GM06990 (cell line): Measurements from ENCODE around the gene L3MBTL4.

ENCODE experiments used
- DNase-seq: peaks from one replicate; pipeline ENCODE4 v3.0.0-alpha.2; 2011; ENCODE audit not compliant: insufficient read length; ENCODE audit errors: extremely low read depth
- H3K27me3 ChIP-seq: replicated peaks from 2 replicates; pipeline ENCODE4 v1.6.0; 2011; ENCODE audit warnings: low read length; ENCODE audit not compliant: control insufficient read depth, insufficient read depth
- H3K36me3 ChIP-seq: 2 replicates; pipeline ENCODE4 v1.5.1; 2011; ENCODE audit warnings: low read length; ENCODE audit not compliant: control insufficient read depth, insufficient read depth
- H3K4me3 ChIP-seq: replicated peaks from 2 replicates; pipeline ENCODE4 v1.5.1; 2011; ENCODE audit warnings: low read depth, mild to moderate bottlenecking, control low read depth, low read length
- CTCF ChIP-seq: IDR thresholded peaks from 2 replicates; pipeline ENCODE4 v1.5.1; 2011; ENCODE audit warnings: low read length, control low read depth, mild to moderate bottlenecking, inconsistent platforms; ENCODE audit not compliant: insufficient read depth, poor library complexity, severe bottlenecking

Gene L3MBTL4

GRCh38 chr18:5987249-5987648 lies 427.5 kb downstream of the L3MBTL4 start:
- no peaks in the 10 kb centered on the region for H3K27me3 ChIP-seq
- DNase-seq = no peak
- no peak for TF ChIP-seq CTCF

GRCh38 chr18:5986257-5986931 lies 428.3 kb downstream of the L3MBTL4 start:
- DNase-seq = no peak
- Histone ChIP-seq H3K36me3 (no peaks in the 10 kb centered on the region), H3K4me3 (no peak overlapping the region), H3K27me3 (no peaks in the 10 kb centered on the region)
- no peak for TF ChIP-seq CTCF

More at GRCh38 chr18:5987249-5987648, 427.5 kb downstream of the L3MBTL4 start:
- H3K4me3 ChIP-seq = no peak overlapping the region
- no peaks in the 10 kb centered on the region for H3K36me3 ChIP-seq

GRCh38 chr18:5984245-5984644 lies 430.5 kb downstream of the L3MBTL4 start:
- no peak for TF ChIP-seq CTCF
- Histone ChIP-seq H3K4me3 (no peak overlapping the region), H3K36me3 (no peaks in the 10 kb centered on the region), H3K27me3 (no peaks in the 10 kb centered on the region)
- no peak for DNase-seq

GRCh38 chr18:5983488-5983887 lies 431.2 kb downstream of the L3MBTL4 start:
- DNase-seq = no peak
- no peak overlapping the region for H3K4me3 ChIP-seq
- no peaks in the 10 kb centered on the region for H3K36me3 ChIP-seq
- no peaks in the 10 kb centered on the region for H3K27me3 ChIP-seq
- TF ChIP-seq CTCF = no peak

- no peaks in the 10 kb centered on the region for H3K36me3 ChIP-seq
- no peak for TF ChIP-seq CTCF
- no peaks in the 10 kb centered on the region for H3K27me3 ChIP-seq
- no peak for DNase-seq
- no peak overlapping the region for H3K4me3 ChIP-seq
Measured at GRCh38 chr18:5982332-5982731, 432.4 kb downstream of the L3MBTL4 start.

GRCh38 chr18:5980721-5981120 lies 434.0 kb downstream of the L3MBTL4 start:
- H3K4me3 ChIP-seq = no peak overlapping the region
- H3K27me3 ChIP-seq = no peaks in the 10 kb centered on the region
- no peak for TF ChIP-seq CTCF
- DNase-seq = no peak
- H3K36me3 ChIP-seq = no peaks in the 10 kb centered on the region
